Measurements from ENCODE around the gene LRRC63.
"Not testable (repeated sequence)": the region's sequence is repeated elsewhere in the genome, so short reads cannot be mapped to it uniquely, and the experiment has no call there.

LRRC63 gene

GRCh38 chr13:46229251-46229650 lies 17.5 kb downstream of the LRRC63 start:
- TF ChIP-seq Cebpa-rat (IDR thresholded peaks at IDR 0.05): no peak
- Histone ChIP-seq H3K27me3 (no peaks in the 10 kb centered on the region), H3K9ac (no peak overlapping the region), H3K4me1 (0 out of 20 replicates have a peak, but pooled peaks cover 0 to 5% (median 0%) of the 10 kb centered on the region in 10 experiments), H3K36me3 (no peaks in the 10 kb centered on the region), H3K4me3 (no peak overlapping the region), H4K20me1 (no peaks in the 10 kb centered on the region), H3K9me3 (replicated peaks in 1 of 11) (peaks cover 17 to 34% (median 26%) of the 10 kb centered on the region in 11 experiments), H3K27ac (no peak overlapping the region), H3K4me2 (no peak overlapping the region)

- Histone ChIP-seq H3K9ac (no peak overlapping the region), H4K20me1 (no peaks in the 10 kb centered on the region), H3K36me3 (no peaks in the 10 kb centered on the region), H3K27ac (no peak overlapping the region), H3K27me3 (no peaks in the 10 kb centered on the region), H3K4me1 (no peaks in the 10 kb centered on the region), H3K9me3 (replicated peaks in 1 of 11) (peaks cover 39 to 60% (median 44%) of the 10 kb centered on the region in 11 experiments), H3K4me2 (no peak overlapping the region), H3K4me3 (no peak overlapping the region)
- TF ChIP-seq Cebpa-rat (IDR thresholded peaks at IDR 0.05): no peak
Observed at GRCh38 chr13:46232281-46232680, 20.6 kb downstream of the LRRC63 start.

- Histone ChIP-seq H3K9ac (no peak overlapping the region), H3K27me3 (no peaks in the 10 kb centered on the region), H3K4me3 (no peak overlapping the region), H3K36me3 (no peaks in the 10 kb centered on the region), H3K4me2 (no peak overlapping the region), H4K20me1 (no peaks in the 10 kb centered on the region), H3K9me3 (replicated peaks in 1 of 11) (peaks cover 32 to 61% (median 44%) of the 10 kb centered on the region in 11 experiments), H3K27ac (no peak overlapping the region), H3K4me1 (no peaks in the 10 kb centered on the region)
- no peak for TF ChIP-seq Cebpa-rat (IDR thresholded peaks at IDR 0.05)
Observed at GRCh38 chr13:46235286-46235685, 23.6 kb downstream of the LRRC63 start.

- Histone ChIP-seq H3K36me3 (no peaks in the 10 kb centered on the region), H3K4me2 (no peak overlapping the region), H3K9ac (no peak overlapping the region), H3K9me3 (replicated peaks in 1 of 11) (no peaks in the 10 kb centered on the region), H3K27me3 (no peaks in the 10 kb centered on the region), H3K4me3 (no peak overlapping the region), H3K4me1 (no peaks in the 10 kb centered on the region), H4K20me1 (no peaks in the 10 kb centered on the region), H3K27ac (no peak overlapping the region)
- no peak for TF ChIP-seq Cebpa-rat (IDR thresholded peaks at IDR 0.05)
Observed at GRCh38 chr13:46265292-46265691, 53.6 kb downstream of the LRRC63 start.

GRCh38 chr13:46267166-46267565 lies 55.4 kb downstream of the LRRC63 start:
- Histone ChIP-seq H3K4me2 (no peak overlapping the region), H3K9me3 (replicated peaks in 1 of 11) (no peaks in the 10 kb centered on the region), H3K36me3 (no peaks in the 10 kb centered on the region), H4K20me1 (no peaks in the 10 kb centered on the region), H3K4me1 (no peaks in the 10 kb centered on the region), H3K27ac (no peak overlapping the region), H3K27me3 (no peaks in the 10 kb centered on the region), H3K9ac (no peak overlapping the region), H3K4me3 (no peak overlapping the region)
- TF ChIP-seq Cebpa-rat (IDR thresholded peaks at IDR 0.05): no peak

GRCh38 chr13:46270416-46270815 lies 58.7 kb downstream of the LRRC63 start:
- Histone ChIP-seq H3K27me3 (no peaks in the 10 kb centered on the region), H3K4me1 (no peaks in the 10 kb centered on the region), H3K4me3 (no peak overlapping the region), H3K27ac (no peak overlapping the region), H3K9me3 (replicated peaks in 1 of 11) (no peaks in the 10 kb centered on the region), H3K4me2 (no peak overlapping the region), H4K20me1 (no peaks in the 10 kb centered on the region), H3K9ac (no peak overlapping the region), H3K36me3 (no peaks in the 10 kb centered on the region)
- TF ChIP-seq Cebpa-rat (IDR thresholded peaks at IDR 0.05): no peak

GRCh38 chr13:46274094-46274698 lies 62.5 kb downstream of the LRRC63 start:
- H3K4me1 ChIP-seq: no peaks in the 10 kb centered on the region
- H3K4me3 ChIP-seq: no peak overlapping the region
- H3K9me3 ChIP-seq (replicated peaks in 1 of 11): no peaks in the 10 kb centered on the region
- H3K27me3 ChIP-seq: no peaks in the 10 kb centered on the region
- H3K4me2 ChIP-seq: no peak overlapping the region
- no peak overlapping the region for H3K27ac ChIP-seq
- no peaks in the 10 kb centered on the region for H4K20me1 ChIP-seq
- no peak for TF ChIP-seq Cebpa-rat (IDR thresholded peaks at IDR 0.05)
- H3K9ac ChIP-seq: no peak overlapping the region
- H3K36me3 ChIP-seq: no peaks in the 10 kb centered on the region

- Histone ChIP-seq H3K9me3 (replicated peaks in 1 of 11) (no peaks in the 10 kb centered on the region), H3K4me3 (no peak overlapping the region), H3K27me3 (no peaks in the 10 kb centered on the region), H4K20me1 (no peaks in the 10 kb centered on the region), H3K36me3 (no peaks in the 10 kb centered on the region), H3K4me2 (no peak overlapping the region), H3K4me1 (no peaks in the 10 kb centered on the region), H3K27ac (no peak overlapping the region), H3K9ac (no peak overlapping the region)
- TF ChIP-seq Cebpa-rat (IDR thresholded peaks at IDR 0.05): no peak
Observed at GRCh38 chr13:46278474-46278873, 66.7 kb downstream of the LRRC63 start.

- H3K9ac ChIP-seq: no peak overlapping the region
- no peak for TF ChIP-seq Cebpa-rat (IDR thresholded peaks at IDR 0.05)
- no peaks in the 10 kb centered on the region for H3K27me3 ChIP-seq
- no peak overlapping the region for H3K27ac ChIP-seq
- H4K20me1 ChIP-seq: no peaks in the 10 kb centered on the region
- no peaks in the 10 kb centered on the region for H3K9me3 ChIP-seq (replicated peaks in 1 of 11)
- H3K36me3 ChIP-seq: no peaks in the 10 kb centered on the region
- no peak overlapping the region for H3K4me2 ChIP-seq
- no peaks in the 10 kb centered on the region for H3K4me1 ChIP-seq
- H3K4me3 ChIP-seq: no peak overlapping the region
Observed at GRCh38 chr13:46281779-46282178, 70.1 kb downstream of the LRRC63 start.

GRCh38 chr13:46283912-46284824 lies 72.4 kb downstream of the LRRC63 start:
- not testable (repeated sequence) for H3K4me2 ChIP-seq; H3K4me3 ChIP-seq; H3K9ac ChIP-seq; H3K27me3 ChIP-seq; H3K4me1 ChIP-seq; H3K27ac ChIP-seq; H3K9me3 ChIP-seq (replicated peaks in 1 of 11); H4K20me1 ChIP-seq; H3K36me3 ChIP-seq

Measured in BLaER1 treated with 17β-estradiol and CSF1 and Interleukin-3, amounts not matched to agents 10 nM and 100 nM (cell line).